ENCODE data around the gene CD7.

DNA sequence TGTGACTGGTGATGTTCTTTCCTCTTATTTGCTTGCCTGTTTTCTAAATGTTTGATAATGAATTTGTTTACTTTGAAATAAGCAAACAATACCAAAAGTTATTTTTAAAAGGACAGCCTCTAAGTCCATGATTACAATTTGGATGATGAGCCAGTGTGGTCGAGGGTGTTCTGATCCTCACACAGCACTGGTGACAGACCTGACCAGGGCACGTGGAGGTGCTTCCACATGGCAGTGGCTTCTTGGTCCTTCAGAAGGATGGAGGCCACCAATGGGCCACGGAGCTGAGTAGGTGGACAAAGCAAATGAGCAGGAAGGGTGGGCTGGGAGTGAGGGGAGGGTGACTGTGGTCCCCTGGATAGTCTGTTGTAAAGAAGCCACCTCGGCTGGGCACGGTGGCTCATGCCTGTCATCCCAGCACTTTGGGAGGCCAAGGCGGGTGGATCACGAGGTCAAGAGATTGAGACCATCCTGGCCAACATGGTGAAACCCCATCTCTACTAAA lies 37.4 kb upstream of the CD7 start:
- no peak for TF ChIP-seq GATA2 (IDR thresholded peaks at IDR 0.05; ENCODE audit: low read depth, low read length)
- no peak for TF ChIP-seq GATA3 (IDR thresholded peaks at IDR 0.05; ENCODE audit: low read depth, low read length)

Data from SH-SY5Y (cell line).